ENCODE results near the gene LRMDA.

DNA sequence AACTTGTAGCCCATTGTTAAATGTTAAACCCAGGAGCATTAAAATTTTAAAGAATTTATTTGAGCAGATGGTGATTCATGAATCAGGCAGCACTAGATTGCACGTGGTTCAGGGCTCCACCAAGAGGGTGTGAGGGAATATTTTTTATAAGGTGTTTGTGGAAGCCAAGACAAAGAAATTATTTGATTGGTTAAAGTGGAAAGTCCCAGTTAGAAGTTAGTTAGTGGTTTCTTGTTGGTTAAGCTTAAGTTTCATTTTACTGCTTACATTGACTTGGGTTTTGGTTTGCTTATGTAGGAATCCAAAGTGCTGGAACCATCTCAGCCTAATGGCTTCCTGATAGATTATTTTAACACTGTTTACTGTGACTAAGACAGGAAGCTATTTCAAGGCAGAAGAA lies 906.2 kb downstream of the LRMDA start:
- TF ChIP-seq, protein P1, sequence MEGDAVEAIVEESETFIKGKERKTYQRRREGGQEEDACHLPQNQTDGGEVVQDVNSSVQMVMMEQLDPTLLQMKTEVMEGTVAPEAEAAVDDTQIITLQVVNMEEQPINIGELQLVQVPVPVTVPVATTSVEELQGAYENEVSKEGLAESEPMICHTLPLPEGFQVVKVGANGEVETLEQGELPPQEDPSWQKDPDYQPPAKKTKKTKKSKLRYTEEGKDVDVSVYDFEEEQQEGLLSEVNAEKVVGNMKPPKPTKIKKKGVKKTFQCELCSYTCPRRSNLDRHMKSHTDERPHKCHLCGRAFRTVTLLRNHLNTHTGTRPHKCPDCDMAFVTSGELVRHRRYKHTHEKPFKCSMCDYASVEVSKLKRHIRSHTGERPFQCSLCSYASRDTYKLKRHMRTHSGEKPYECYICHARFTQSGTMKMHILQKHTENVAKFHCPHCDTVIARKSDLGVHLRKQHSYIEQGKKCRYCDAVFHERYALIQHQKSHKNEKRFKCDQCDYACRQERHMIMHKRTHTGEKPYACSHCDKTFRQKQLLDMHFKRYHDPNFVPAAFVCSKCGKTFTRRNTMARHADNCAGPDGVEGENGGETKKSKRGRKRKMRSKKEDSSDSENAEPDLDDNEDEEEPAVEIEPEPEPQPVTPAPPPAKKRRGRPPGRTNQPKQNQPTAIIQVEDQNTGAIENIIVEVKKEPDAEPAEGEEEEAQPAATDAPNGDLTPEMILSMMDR (IDR thresholded peaks at IDR 0.05), result no peak
- TF ChIP-seq EZH2 (IDR thresholded peaks at IDR 0.05) (no peak), EZH2phosphoT487 (IDR thresholded peaks at IDR 0.05) (no peak)

Measured in neural progenitor cell (in vitro differentiated cells).